Trophoblast cell (in vitro differentiated cells and primary cell): ENCODE results near the gene GPR4.

Experiments
- DNase-seq, 2 donors: peaks; one replicate each; pipeline ENCODE4 v3.0.0-alpha.2; 2016
- H2AFZ ChIP-seq: 2 replicates; pipeline ENCODE4 v1.6.1; 2013; ENCODE audit warnings: low read length, moderate library complexity, mild to moderate bottlenecking; ENCODE audit not compliant: insufficient read depth, poor library complexity
- H2AK5ac ChIP-seq: 2 replicates; pipeline ENCODE4 v1.6.1; 2013; ENCODE audit warnings: mild to moderate bottlenecking, low read length
- H2BK120ac ChIP-seq: 2 replicates; pipeline ENCODE4 v1.6.1; 2013; ENCODE audit warnings: low read length, mild to moderate bottlenecking, moderate library complexity; ENCODE audit not compliant: insufficient read depth, poor library complexity
- H2BK12ac ChIP-seq: 2 replicates; pipeline ENCODE4 v1.6.1; 2013; ENCODE audit warnings: mild to moderate bottlenecking, low read length, moderate library complexity
- H2BK5ac ChIP-seq: 2 replicates; pipeline ENCODE4 v1.6.1; 2013; ENCODE audit warnings: low read length, low read depth, moderate library complexity, mild to moderate bottlenecking; ENCODE audit not compliant: poor library complexity
- H3K14ac ChIP-seq: 2 replicates; pipeline ENCODE4 v1.6.1; 2013; ENCODE audit warnings: mild to moderate bottlenecking, low read length
- H3K18ac ChIP-seq: 2 replicates; pipeline ENCODE4 v1.6.1; 2013; ENCODE audit warnings: mild to moderate bottlenecking, low read length
- H3K23ac ChIP-seq: 2 replicates; pipeline ENCODE4 v1.6.1; 2013; ENCODE audit warnings: low read length
- H3K27ac ChIP-seq: 2 replicates; pipeline ENCODE4 v1.5.1; 2013; ENCODE audit warnings: low read depth, mild to moderate bottlenecking, inconsistent platforms, low read length, moderate library complexity
- H3K27me3 ChIP-seq: 2 replicates; pipeline ENCODE4 v1.6.1; 2013; ENCODE audit warnings: inconsistent platforms, mild to moderate bottlenecking, low read length, moderate library complexity; ENCODE audit not compliant: insufficient read depth
- H3K36me3 ChIP-seq, 2 experiments: 1 replicate in 1 of 2; 2 replicates in 1 of 2; pipeline ENCODE4 v1.6.1; 2013; ENCODE audit warnings: low read length in 2 of 2, mild to moderate bottlenecking in 2 of 2, moderate library complexity in 1 of 2; ENCODE audit not compliant: insufficient read depth in 2 of 2, control insufficient read depth in 1 of 2
- H3K4ac ChIP-seq: 2 replicates; pipeline ENCODE4 v1.6.1; 2013; ENCODE audit warnings: low read depth, mild to moderate bottlenecking, low read length, moderate library complexity
- H3K4me1 ChIP-seq, 2 experiments: 1 replicate in 1 of 2; 2 replicates in 1 of 2; pipeline ENCODE4 v1.6.1; 2013; ENCODE audit warnings: low read length in 2 of 2, mild to moderate bottlenecking in 2 of 2, moderate library complexity in 1 of 2; ENCODE audit not compliant: insufficient read depth in 2 of 2, control insufficient read depth in 1 of 2
- H3K4me2 ChIP-seq: 2 replicates; pipeline ENCODE4 v1.6.1; 2013; ENCODE audit warnings: inconsistent platforms, mild to moderate bottlenecking, low read length, moderate library complexity
- H3K4me3 ChIP-seq: 2 replicates; pipeline ENCODE4 v1.5.1; 2013; ENCODE audit warnings: mild to moderate bottlenecking, low read depth, low read length, inconsistent platforms
- H3K79me1 ChIP-seq: one replicate; pipeline ENCODE4 v1.6.1; 2013; ENCODE audit warnings: low read length
- H3K79me2 ChIP-seq: 2 replicates; pipeline ENCODE4 v1.6.1; 2013; ENCODE audit warnings: low read length, mild to moderate bottlenecking; ENCODE audit not compliant: control insufficient read depth, insufficient read depth, poor library complexity
- H3K9ac ChIP-seq: 2 replicates; pipeline ENCODE4 v1.6.1; 2013; ENCODE audit warnings: mild to moderate bottlenecking, low read length
- H3K9me3 ChIP-seq: 2 replicates; pipeline ENCODE4 v1.6.1; 2013; ENCODE audit warnings: low read depth, mild to moderate bottlenecking, control low read depth, inconsistent platforms, low read length; ENCODE audit not compliant: insufficient read depth
- H4K12ac ChIP-seq: 2 replicates; pipeline ENCODE4 v1.6.1; 2013; ENCODE audit warnings: low read depth, mild to moderate bottlenecking, low read length, moderate library complexity
- H4K8ac ChIP-seq: 2 replicates; pipeline ENCODE4 v1.6.1; 2013; ENCODE audit warnings: low read depth, mild to moderate bottlenecking, low read length, moderate library complexity
- H4K91ac ChIP-seq: one replicate; pipeline ENCODE4 v1.6.1; 2013; ENCODE audit warnings: low read depth, mild to moderate bottlenecking, low read length, moderate library complexity
- WGBS: extraction: QIAGEN DNeasy Blood & Tissue Kit; methylation state at CpG from one replicate; pipeline ENCODE4 v1.1.7; 2013; ENCODE audit warnings: missing lambda C conversion rate; ENCODE audit not compliant: insufficient read length, insufficient coverage; ENCODE audit errors: extremely low coverage; 5-methylcytosine and 5-hydroxymethylcytosine counted together

Gene GPR4

GRCh38 chr19:45564131-45564780, 37.8 kb downstream of the GPR4 start:
- H3K79me2 ChIP-seq, result no peaks in the 10 kb centered on the region
- WGBS, result no CpG with 5 or more reads among the region's 5 CpGs

GRCh38 chr19:45560686-45561085, 41.3 kb downstream of the GPR4 start:
- H3K4me3 ChIP-seq, result no peak overlapping the region
- peaks cover 0 to 2% of the 10 kb centered on the region in 2 experiments for H3K36me3 ChIP-seq
- no peak overlapping the region for H4K12ac ChIP-seq
- no peak overlapping the region for H2BK5ac ChIP-seq
- no peak overlapping the region for H3K27ac ChIP-seq
- H2BK12ac ChIP-seq, result no peak overlapping the region
- H3K18ac ChIP-seq, result no peak overlapping the region
- H3K23ac ChIP-seq, result no peak overlapping the region
- no peak overlapping the region for H2AK5ac ChIP-seq
- WGBS, result no CpG with 5 or more reads among the region's 11 CpGs
- H3K9me3 ChIP-seq, result no peaks in the 10 kb centered on the region
- H4K8ac ChIP-seq, result no peak overlapping the region
- no peak overlapping the region for H3K4me2 ChIP-seq
- H3K27me3 ChIP-seq, result no peaks in the 10 kb centered on the region
- DNase-seq, result no peak
- H3K14ac ChIP-seq, result no peak overlapping the region
- no peak overlapping the region for H2AFZ ChIP-seq
- no peak overlapping the region for H4K91ac ChIP-seq
- no peaks in the 10 kb centered on the region for H3K79me2 ChIP-seq
- no peak overlapping the region for H3K4ac ChIP-seq
- no peak overlapping the region for H2BK120ac ChIP-seq
- no peak overlapping the region for H3K9ac ChIP-seq
- H3K4me1 ChIP-seq, result peaks cover 0 to 2% of the 10 kb centered on the region in 2 experiments
- H3K79me1 ChIP-seq, result no peaks in the 10 kb centered on the region

More at GRCh38 chr19:45564131-45564780, 37.8 kb downstream of the GPR4 start:
- no peaks in the 10 kb centered on the region for H3K36me3 ChIP-seq
- no peak overlapping the region for H3K4me2 ChIP-seq
- H3K4me3 ChIP-seq, result no peak overlapping the region
- no peak overlapping the region for H3K23ac ChIP-seq
- H2AFZ ChIP-seq, result no peak overlapping the region
- no peak overlapping the region for H4K8ac ChIP-seq
- no peak overlapping the region for H2BK12ac ChIP-seq
- H3K4ac ChIP-seq, result no peak overlapping the region
- H3K79me1 ChIP-seq, result no peaks in the 10 kb centered on the region
- H3K9me3 ChIP-seq, result no peaks in the 10 kb centered on the region
- H2BK5ac ChIP-seq, result no peak overlapping the region
- no peak overlapping the region for H3K27ac ChIP-seq
- no peak overlapping the region for H2BK120ac ChIP-seq
- H4K91ac ChIP-seq, result no peak overlapping the region
- H2AK5ac ChIP-seq, result no peak overlapping the region
- no peak for DNase-seq
- H3K4me1 ChIP-seq, result peaks cover 0 to 2% of the 10 kb centered on the region in 2 experiments
- H4K12ac ChIP-seq, result no peak overlapping the region
- H3K14ac ChIP-seq, result no peak overlapping the region
- no peak overlapping the region for H3K18ac ChIP-seq
- no peak overlapping the region for H3K9ac ChIP-seq
- H3K27me3 ChIP-seq, result no peaks in the 10 kb centered on the region

- no peaks in the 10 kb centered on the region for H3K9me3 ChIP-seq
- H3K27me3 ChIP-seq, result no peaks in the 10 kb centered on the region
- WGBS, result no CpG with 5 or more reads among the region's 5 CpGs
- H3K36me3 ChIP-seq, result peaks cover 0 to 2% of the 10 kb centered on the region in 2 experiments
- H4K12ac ChIP-seq, result no peak overlapping the region
- no peak overlapping the region for H3K23ac ChIP-seq
- no peak overlapping the region for H3K14ac ChIP-seq
- no peak overlapping the region for H3K18ac ChIP-seq
- H4K8ac ChIP-seq, result no peak overlapping the region
- H2BK120ac ChIP-seq, result no peak overlapping the region
- H3K79me2 ChIP-seq, result no peaks in the 10 kb centered on the region
- no peaks in the 10 kb centered on the region for H3K79me1 ChIP-seq
- H3K4me3 ChIP-seq, result no peak overlapping the region
- no peak overlapping the region for H4K91ac ChIP-seq
- H3K4me1 ChIP-seq, result peaks cover 0 to 2% of the 10 kb centered on the region in 2 experiments
- no peak overlapping the region for H3K27ac ChIP-seq
- no peak overlapping the region for H3K9ac ChIP-seq
- H2AFZ ChIP-seq, result no peak overlapping the region
- H3K4ac ChIP-seq, result no peak overlapping the region
- no peak overlapping the region for H2AK5ac ChIP-seq
- no peak overlapping the region for H2BK12ac ChIP-seq
- no peak for DNase-seq
- no peak overlapping the region for H2BK5ac ChIP-seq
- no peak overlapping the region for H3K4me2 ChIP-seq
Measured at GRCh38 chr19:45560038-45560437, 42.0 kb downstream of the GPR4 start.

- no peak overlapping the region for H3K9ac ChIP-seq
- no peak overlapping the region for H2AFZ ChIP-seq
- H3K79me2 ChIP-seq, result no peaks in the 10 kb centered on the region
- no peak overlapping the region for H4K8ac ChIP-seq
- no peak overlapping the region for H3K27ac ChIP-seq
- no peak overlapping the region for H2BK5ac ChIP-seq
- H3K14ac ChIP-seq, result no peak overlapping the region
- H3K9me3 ChIP-seq, result no peaks in the 10 kb centered on the region
- H2BK120ac ChIP-seq, result no peak overlapping the region
- no peak overlapping the region for H3K23ac ChIP-seq
- no peak overlapping the region for H3K4ac ChIP-seq
- H4K12ac ChIP-seq, result no peak overlapping the region
- no peaks in the 10 kb centered on the region for H3K79me1 ChIP-seq
- H3K18ac ChIP-seq, result no peak overlapping the region
- no CpG with 5 or more reads among the region's 10 CpGs for WGBS
- H3K27me3 ChIP-seq, result no peaks in the 10 kb centered on the region
- peaks cover under 1 to 2% of the 10 kb centered on the region in 2 experiments for H3K36me3 ChIP-seq
- no peak overlapping the region for H2BK12ac ChIP-seq
- H3K4me2 ChIP-seq, result no peak overlapping the region
- no peak overlapping the region for H2AK5ac ChIP-seq
- no peaks in the 10 kb centered on the region for H3K4me1 ChIP-seq
- no peak overlapping the region for H3K4me3 ChIP-seq
- DNase-seq, result peak; percentile 54 to 70
- no peak overlapping the region for H4K91ac ChIP-seq
Measured at GRCh38 chr19:45558399-45558878, 43.6 kb downstream of the GPR4 start.
